Fibroblast of pulmonary artery (primary cell): Measurements from ENCODE around the gene PLXNC1.

ENCODE experiments used
- DNase-seq: peaks from one replicate; pipeline ENCODE4 v3.0.0-alpha.2; 2010; ENCODE audit warnings: low read depth
- H3K4me3 ChIP-seq: replicated peaks from 2 replicates; pipeline ENCODE4 v1.5.1; 2011; ENCODE audit warnings: low read depth, mild to moderate bottlenecking, control low read depth, low read length, moderate library complexity
- TF ChIP-seq, protein P1 (sequence below): IDR thresholded peaks from 2 replicates; pipeline ENCODE4 v1.5.1; 2011; ENCODE audit warnings: mild to moderate bottlenecking, control low read depth, low read length, inconsistent platforms; ENCODE audit errors: missing control alignments

Gene PLXNC1

DNA sequence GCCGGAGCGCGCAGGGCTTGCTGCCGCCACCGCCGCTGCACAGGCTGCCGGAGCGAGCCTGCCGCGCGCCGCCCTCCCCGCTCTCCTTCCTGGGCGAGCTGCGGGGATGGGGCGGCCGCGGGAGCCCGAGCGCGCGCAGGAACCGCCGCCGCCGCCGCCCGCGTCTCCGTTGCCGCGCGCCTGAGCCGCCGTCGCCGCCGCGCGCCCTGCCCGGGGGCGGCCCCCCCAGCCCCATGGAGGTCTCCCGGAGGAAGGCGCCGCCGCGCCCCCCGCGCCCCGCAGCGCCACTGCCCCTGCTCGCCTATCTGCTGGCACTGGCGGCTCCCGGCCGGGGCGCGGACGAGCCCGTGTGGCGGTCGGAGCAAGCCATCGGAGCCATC lies 352 bp downstream of the PLXNC1 start:
- TF ChIP-seq, protein P1, sequence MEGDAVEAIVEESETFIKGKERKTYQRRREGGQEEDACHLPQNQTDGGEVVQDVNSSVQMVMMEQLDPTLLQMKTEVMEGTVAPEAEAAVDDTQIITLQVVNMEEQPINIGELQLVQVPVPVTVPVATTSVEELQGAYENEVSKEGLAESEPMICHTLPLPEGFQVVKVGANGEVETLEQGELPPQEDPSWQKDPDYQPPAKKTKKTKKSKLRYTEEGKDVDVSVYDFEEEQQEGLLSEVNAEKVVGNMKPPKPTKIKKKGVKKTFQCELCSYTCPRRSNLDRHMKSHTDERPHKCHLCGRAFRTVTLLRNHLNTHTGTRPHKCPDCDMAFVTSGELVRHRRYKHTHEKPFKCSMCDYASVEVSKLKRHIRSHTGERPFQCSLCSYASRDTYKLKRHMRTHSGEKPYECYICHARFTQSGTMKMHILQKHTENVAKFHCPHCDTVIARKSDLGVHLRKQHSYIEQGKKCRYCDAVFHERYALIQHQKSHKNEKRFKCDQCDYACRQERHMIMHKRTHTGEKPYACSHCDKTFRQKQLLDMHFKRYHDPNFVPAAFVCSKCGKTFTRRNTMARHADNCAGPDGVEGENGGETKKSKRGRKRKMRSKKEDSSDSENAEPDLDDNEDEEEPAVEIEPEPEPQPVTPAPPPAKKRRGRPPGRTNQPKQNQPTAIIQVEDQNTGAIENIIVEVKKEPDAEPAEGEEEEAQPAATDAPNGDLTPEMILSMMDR, result no peak
- H3K4me3 ChIP-seq, result peak overlapping the region; percentile 51
- DNase-seq, result no peak

DNA sequence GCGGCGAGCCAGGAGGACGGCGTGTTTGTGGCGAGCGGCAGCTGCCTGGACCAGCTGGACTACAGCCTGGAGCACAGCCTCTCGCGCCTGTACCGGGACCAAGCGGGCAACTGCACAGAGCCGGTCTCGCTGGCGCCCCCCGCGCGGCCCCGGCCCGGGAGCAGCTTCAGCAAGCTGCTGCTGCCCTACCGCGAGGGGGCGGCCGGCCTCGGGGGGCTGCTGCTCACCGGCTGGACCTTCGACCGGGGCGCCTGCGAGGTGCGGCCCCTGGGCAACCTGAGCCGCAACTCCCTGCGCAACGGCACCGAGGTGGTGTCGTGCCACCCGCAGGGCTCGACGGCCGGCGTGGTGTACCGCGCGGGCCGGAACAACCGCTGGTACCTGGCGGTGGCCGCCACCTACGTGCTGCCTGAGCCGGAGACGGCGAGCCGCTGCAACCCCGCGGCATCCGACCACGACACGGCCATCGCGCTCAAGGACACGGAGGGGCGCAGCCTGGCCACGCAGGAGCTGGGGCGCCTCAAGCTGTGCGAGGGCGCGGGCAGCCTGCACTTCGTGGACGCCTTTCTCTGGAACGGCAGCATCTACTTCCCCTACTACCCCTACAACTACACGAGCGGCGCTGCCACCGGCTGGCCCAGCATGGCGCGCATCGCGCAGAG lies 873 bp downstream of the PLXNC1 start:
- peak overlapping the region; percentile 44 for H3K4me3 ChIP-seq
- TF ChIP-seq, protein P1, result no peak
- peak; percentile 50 for DNase-seq

DNA sequence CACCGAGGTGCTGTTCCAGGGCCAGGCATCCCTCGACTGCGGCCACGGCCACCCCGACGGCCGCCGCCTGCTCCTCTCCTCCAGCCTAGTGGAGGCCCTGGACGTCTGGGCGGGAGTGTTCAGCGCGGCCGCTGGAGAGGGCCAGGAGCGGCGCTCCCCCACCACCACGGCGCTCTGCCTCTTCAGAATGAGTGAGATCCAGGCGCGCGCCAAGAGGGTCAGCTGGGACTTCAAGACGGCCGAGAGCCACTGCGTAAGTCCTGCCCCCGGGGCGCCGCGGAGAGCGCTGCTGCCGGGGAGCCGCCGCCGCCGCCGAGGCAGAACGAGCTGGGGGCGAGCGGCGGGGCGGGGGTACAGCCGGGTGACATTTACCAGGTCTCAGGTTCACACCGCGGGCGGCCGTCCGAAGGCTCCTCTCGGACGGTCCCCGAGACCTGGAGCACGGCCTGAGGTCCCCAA lies 1.4 kb downstream of the PLXNC1 start:
- peak; percentile 44 for DNase-seq
- H3K4me3 ChIP-seq, result peak overlapping the region; percentile 44
- TF ChIP-seq, protein P1, result no peak

DNA sequence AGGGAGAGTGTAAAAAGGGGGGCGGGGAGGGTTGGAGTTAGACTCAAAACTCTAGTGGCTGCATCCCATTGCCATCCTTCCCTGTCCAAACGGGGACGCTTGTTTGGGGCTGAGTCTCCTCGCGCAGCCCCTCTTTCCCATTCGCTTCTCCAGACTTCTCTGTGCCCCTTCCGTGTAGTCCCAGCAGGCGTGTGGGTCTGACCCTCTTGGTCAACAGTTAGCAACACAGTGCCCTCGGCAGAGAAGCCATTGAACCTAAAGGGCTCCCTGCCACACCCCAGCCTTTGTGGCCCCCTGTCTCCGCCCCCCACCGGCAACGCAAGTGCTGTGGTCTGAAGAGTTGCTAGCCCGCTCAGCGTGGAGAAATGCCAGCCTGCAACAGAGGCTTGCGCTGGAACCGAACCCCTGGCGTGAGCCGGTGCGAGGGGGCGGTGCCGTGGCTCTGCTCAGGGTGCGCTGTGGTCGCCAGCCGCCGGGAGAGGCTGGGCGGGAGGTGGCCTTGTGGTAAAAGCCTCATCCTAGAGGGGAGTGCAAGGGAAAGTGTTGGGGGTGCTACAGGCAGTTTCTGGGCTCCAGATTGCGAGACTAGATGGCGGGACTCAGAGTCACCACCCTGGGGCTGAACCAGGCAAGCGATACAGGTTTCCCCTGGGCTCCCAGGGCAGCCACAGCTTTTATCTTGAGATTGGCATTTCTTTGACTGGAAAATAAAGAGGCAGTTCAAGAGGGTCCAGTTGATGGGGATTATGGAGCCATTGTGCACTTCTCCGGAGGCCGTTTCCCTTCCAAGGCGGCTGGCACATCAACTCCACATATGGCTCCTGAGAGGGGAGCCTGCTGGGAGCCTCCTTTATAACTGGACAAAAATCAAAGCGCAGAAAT lies 2.1 kb downstream of the PLXNC1 start:
- peak overlapping the region; percentile 44 for H3K4me3 ChIP-seq
- TF ChIP-seq, protein P1, result no peak
- no peak for DNase-seq

DNA sequence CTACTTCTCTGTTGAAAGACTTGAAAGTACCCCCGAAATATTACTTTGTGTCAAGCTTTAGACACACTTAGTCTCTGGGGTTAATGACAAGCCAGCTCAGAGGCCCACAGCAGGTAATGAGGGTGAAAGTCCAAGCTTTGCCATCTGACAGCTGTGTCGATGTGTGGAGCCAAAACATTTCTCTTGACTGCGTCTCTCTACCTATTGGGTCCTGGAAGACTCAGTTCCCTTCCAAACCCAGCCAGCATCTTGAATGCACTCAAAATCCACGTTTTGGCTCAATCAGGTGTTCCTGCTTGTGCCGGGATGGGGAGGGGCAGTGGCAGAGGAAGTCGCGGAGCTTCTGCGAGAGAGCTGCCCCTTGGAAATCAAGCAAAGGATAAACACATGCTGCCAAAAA lies 3.2 kb downstream of the PLXNC1 start:
- TF ChIP-seq, protein P1, result no peak
- H3K4me3 ChIP-seq, result no peak overlapping the region
- DNase-seq, result no peak

DNA sequence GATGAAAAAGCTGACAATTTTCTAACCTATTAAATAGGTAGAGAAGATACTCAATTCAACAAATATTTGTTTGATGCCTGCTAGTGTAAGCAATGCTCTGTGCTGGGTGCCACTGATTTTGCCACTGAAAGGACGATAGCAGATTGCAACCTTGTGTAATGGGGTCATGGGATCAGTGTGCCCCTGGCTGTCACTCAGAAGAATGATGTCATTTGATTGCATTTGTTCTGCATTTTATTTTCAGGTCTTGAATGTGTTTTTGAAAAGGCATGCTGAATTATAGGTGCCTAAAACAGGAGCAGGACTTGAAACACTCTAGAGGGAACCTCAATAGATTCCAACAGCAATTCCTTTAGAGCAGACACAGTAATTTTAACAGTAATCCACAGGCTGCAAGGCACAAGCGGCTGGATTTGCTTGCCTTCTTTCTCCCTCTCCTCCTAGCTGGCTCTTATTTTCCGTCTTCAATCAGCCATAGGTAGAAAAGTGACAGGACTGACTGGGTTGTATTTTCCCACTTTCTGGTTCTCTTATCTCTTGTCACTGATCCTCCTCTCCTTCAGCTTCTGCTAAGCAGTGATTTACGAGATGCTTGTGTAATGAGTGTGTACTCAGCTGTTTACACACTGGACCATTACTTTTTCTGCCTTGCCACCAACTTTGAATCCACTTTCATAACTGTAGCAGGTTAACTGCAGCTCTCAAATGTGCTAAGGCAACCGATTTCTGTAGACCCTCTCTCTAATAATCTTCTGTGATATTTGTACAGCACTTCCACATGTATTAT lies 4.1 kb downstream of the PLXNC1 start:
- DNase-seq, result no peak
- TF ChIP-seq, protein P1, result no peak
- H3K4me3 ChIP-seq, result no peak overlapping the region
